HG03025 (cell line): ENCODE measurements around the gene CDK4.
"Not testable (repeated sequence)": the region's sequence is repeated elsewhere in the genome, so short reads cannot be mapped to it uniquely, and the experiment has no call there.

Experiments used
- ATAC-seq: cut with Tn5 transposase; IDR thresholded peaks from one replicate; pipeline ENCODE4 v1.9.1; 2021; ENCODE audit warnings: mild to moderate bottlenecking, moderate library complexity; ENCODE audit not compliant: unreplicated experiment, low FRiP score

The CDK4 gene

DNA sequence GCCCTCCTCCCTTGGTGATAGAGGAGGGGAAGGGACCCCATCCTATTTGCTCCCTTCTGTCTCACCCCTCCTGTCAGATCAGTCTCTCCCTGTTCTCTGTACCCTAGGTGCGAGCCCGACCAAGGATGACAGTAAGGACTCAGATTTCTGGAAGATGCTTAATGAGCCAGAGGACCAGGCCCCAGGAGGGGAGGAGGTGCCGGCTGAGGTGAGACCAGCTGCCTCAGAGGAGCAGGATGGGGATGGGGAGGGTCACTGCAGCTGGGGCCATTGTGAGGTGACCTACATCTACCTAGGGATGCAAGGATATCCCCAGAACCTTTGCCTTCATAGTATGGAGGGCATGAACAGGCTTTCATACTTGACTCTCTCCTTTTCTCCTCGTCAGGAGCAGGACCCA, 35.8 kb downstream of the CDK4 start:
- no peak for ATAC-seq

- ATAC-seq = no peak
These were observed 36.3 kb downstream of the CDK4 start for GRCh38 chr12:57715786-57716185.

GRCh38 chr12:57715036-57715748, 36.9 kb downstream of the CDK4 start:
- not testable (repeated sequence) for ATAC-seq

GRCh38 chr12:57713209-57713608, 38.9 kb downstream of the CDK4 start:
- no peak for ATAC-seq

GRCh38 chr12:57712701-57713100, 39.4 kb downstream of the CDK4 start:
- no peak for ATAC-seq

- no peak for ATAC-seq
These were observed 43.8 kb downstream of the CDK4 start for GRCh38 chr12:57708296-57708695.

DNA sequence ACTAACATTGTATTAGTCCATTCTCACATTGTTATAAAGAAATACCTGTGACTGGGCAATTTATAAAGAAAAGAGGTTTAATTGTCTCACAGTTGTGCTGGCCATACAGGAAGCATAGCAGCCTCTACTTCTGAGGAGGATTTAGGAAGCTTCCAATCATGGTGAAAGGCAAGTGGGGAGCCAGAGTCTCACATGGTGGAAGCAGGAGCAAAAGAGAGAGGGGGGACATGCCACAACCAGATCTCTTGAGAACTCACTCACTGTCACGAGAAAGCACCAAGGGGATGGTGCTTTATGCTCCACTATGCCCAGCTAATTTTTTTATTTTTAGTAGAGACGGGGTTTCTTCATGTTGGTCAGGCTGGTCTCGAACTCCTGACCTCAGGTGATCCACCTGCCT, 44.9 kb downstream of the CDK4 start:
- no peak for ATAC-seq

GRCh38 chr12:57700317-57700716, 51.8 kb downstream of the CDK4 start:
- no peak for ATAC-seq

DNA sequence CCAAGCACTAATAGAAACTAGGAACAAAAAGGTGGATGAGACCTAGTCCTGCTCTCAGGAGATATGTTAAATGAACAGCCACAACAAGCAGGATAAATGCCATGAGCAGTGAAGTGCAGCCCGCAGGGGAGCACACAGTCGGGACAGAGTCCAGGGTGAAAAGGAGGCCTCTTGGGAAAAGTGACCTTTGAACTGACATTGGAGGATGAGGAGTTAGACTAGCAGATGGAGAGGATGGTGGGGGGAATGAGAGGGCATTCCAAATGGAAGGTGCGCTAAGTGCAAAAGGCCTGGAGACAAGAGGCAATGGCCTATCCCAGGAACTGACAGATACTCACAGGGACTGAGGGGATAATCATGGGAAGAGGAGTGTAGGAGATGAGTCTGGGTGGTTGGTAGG, 53.7 kb downstream of the CDK4 start:
- no peak for ATAC-seq
